A549 (cell line): ENCODE measurements around the gene GPS1.

Experiments used
- MAX ChIP-seq: IDR thresholded peaks from 2 replicates; pipeline ENCODE4 v1.6.1; 2012
- POLR2A ChIP-seq: IDR thresholded peaks from 2 replicates; pipeline ENCODE4 v1.6.1; 2012; ENCODE audit warnings: mild to moderate bottlenecking, low read length
- TP53 ChIP-seq: fragments of 250-450 bp; sonication (Bioruptor Pico); IDR thresholded peaks from 2 replicates; pipeline ENCODE4 v1.5.0; 2021; ENCODE audit warnings: mild to moderate bottlenecking, moderate library complexity
- TF ChIP-seq, protein P1 (sequence below): fragments of >200 bp; sonication (Bioruptor Twin); formaldehyde crosslinking; IDR thresholded peaks from 3 replicates; pipeline ENCODE4 v1.5.1; 2016

- TF ChIP-seq POLR2A (no peak), TP53 (CRISPR knock-in tag) (no peak), MAX (no peak)
- TF ChIP-seq, protein P1, sequence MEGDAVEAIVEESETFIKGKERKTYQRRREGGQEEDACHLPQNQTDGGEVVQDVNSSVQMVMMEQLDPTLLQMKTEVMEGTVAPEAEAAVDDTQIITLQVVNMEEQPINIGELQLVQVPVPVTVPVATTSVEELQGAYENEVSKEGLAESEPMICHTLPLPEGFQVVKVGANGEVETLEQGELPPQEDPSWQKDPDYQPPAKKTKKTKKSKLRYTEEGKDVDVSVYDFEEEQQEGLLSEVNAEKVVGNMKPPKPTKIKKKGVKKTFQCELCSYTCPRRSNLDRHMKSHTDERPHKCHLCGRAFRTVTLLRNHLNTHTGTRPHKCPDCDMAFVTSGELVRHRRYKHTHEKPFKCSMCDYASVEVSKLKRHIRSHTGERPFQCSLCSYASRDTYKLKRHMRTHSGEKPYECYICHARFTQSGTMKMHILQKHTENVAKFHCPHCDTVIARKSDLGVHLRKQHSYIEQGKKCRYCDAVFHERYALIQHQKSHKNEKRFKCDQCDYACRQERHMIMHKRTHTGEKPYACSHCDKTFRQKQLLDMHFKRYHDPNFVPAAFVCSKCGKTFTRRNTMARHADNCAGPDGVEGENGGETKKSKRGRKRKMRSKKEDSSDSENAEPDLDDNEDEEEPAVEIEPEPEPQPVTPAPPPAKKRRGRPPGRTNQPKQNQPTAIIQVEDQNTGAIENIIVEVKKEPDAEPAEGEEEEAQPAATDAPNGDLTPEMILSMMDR = no peak
These were observed 44.0 kb upstream of the GPS1 start for GRCh38 chr17:82007495-82008257.
